ENCODE results near the gene PPFIBP2. TPM values are rescaled to one million over a fixed set of nuclear protein-coding genes. Genes with fewer than 3 reads are reported as not detected.

PPFIBP2 gene
- total RNA-seq, 1 donor from 2014 or later, result 1.6 TPM

DNA sequence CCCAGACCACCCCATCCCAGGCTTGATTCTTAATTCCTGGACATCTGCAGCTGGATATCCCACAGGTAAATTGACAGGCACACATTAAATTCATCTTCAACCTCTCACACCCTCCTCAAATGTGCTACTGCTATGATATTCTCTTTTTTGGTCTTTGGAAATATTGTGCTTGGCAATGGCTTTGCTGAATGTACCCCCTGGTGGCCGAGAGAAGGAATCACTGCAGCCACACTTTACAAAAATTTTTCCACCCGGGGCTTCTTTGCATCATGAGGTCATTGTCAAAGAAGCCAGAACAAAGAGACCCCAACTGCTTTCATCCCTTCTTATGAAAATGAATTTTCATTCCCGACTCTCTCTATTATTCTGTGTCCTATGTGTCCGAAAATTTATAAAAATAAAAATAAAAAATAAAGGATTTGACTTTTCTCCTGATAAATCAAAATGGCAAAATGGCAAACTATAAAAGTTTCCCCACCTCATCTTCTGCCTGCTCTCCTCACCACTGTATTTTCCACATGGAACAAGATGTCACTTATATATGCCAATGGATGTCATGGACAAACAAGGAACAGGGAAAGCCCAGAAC is 174.5 kb downstream of the PPFIBP2 start:
- Mint-ChIP-seq H3K27ac (no peak overlapping the region), H3K9me3 (no peaks in the 10 kb centered on the region), H3K4me1 (no peaks in the 10 kb centered on the region), H3K27me3 (peaks cover 24% of the 10 kb centered on the region), H3K36me3 (ENCODE audit: low read depth) (no peaks in the 10 kb centered on the region), H3K4me3 (no peak overlapping the region)
- peak; percentile 68 for DNase-seq
- intact Hi-C loops (cut with micrococcal nuclease), result loop anchor here (2.0 kb wide), 1 partner anchor 176 kb away; the partner anchor contains the start of gene PPFIBP2

DNA sequence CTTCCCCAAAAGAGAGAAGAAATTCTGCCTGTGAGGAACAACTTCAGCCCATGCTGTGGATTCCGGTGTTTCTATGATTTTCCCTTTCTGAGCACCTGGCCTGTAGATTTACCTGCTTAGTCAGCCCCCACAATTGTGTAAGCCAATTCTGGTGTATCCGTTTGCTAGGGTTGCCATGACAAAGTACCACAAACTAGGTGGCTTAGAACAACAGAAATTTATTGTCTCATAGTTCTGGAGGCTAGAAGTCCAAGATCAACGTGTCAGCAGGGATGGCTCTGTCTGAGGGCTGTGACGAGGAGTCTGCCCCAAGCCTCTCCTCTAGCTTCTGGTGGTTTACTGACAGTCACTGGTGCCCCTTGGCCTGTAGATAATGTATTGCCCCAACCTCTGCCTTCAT is 175.4 kb downstream of the PPFIBP2 start:
- Mint-ChIP-seq H3K4me1 (no peaks in the 10 kb centered on the region), H3K4me3 (no peak overlapping the region), H3K27ac (no peak overlapping the region), H3K36me3 (ENCODE audit: low read depth) (no peaks in the 10 kb centered on the region), H3K9me3 (no peaks in the 10 kb centered on the region), H3K27me3 (peaks cover 33% of the 10 kb centered on the region)
- no peak for DNase-seq
- intact Hi-C loops (cut with micrococcal nuclease), result loop anchor here (2.0 kb wide), 1 partner anchor 176 kb away; the partner anchor contains the start of gene PPFIBP2

DNA sequence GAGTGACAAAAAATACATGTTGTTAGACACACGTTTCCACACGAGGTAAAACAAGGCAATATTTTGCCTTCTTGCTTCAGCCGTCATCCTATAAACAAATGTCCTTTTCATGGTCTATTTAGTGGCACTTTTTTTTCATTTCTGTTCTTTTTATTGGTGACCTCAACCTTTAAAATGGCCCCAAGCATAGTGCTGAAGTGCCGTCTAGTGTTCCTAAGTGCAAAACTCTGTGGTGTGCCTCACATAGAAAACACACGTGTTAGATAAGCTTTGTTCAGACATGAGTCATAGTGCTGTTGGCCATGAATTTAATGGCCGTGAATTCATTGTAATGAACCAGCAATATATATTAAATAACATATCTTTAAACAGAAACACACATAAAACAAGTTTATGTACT is 176.8 kb downstream of the PPFIBP2 start:
- intact Hi-C loops (cut with micrococcal nuclease), result loop anchor here (5.0 to 10.0 kb wide), 3 partner anchors 118 to 876 kb away; no protein-coding TSS in a partner anchor
- H3K4me1 Mint-ChIP-seq, result no peaks in the 10 kb centered on the region
- H3K27me3 Mint-ChIP-seq, result peaks cover 32% of the 10 kb centered on the region
- DNase-seq, result no peak
- no peak overlapping the region for H3K4me3 Mint-ChIP-seq
- no peaks in the 10 kb centered on the region for H3K36me3 Mint-ChIP-seq (ENCODE audit: low read depth)
- H3K9me3 Mint-ChIP-seq, result no peaks in the 10 kb centered on the region
- no peak overlapping the region for H3K27ac Mint-ChIP-seq

DNA sequence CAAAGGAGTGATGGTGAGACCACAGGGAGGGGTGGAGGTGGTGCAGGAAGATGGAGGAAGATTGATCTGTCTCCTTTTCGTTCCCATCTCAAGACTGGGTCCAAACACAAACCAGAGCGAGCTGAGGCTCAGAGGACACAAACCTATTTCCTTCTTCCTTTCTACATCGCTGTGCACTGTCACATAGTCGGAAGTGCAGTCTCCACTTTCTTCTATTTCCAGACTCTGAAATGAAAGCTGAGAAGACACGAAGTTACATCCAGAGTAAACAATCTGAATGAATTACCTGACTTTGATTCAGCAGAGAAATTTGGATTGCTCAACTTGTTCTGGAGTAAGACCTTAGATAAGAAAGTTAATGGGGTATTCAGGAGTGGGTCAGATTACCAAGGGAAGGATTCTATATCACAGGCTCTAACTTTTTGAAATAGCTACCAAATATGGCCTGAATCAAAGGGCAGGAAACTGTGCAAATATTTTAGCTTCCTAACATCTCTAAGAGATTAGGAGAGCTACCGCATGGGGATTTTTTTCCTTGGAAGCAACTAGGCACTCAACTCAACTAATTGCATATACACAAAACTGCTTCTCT is 178.1 kb downstream of the PPFIBP2 start:
- H3K36me3 Mint-ChIP-seq (ENCODE audit: low read depth), result no peaks in the 10 kb centered on the region
- DNase-seq, result no peak
- intact Hi-C loops (cut with micrococcal nuclease), result loop anchor here (2.0 to 10.0 kb wide), 4 partner anchors 120 to 877 kb away; no protein-coding TSS in a partner anchor
- peaks cover 31% of the 10 kb centered on the region for H3K27me3 Mint-ChIP-seq
- H3K9me3 Mint-ChIP-seq, result no peaks in the 10 kb centered on the region
- no peak overlapping the region for H3K4me3 Mint-ChIP-seq
- H3K4me1 Mint-ChIP-seq, result no peaks in the 10 kb centered on the region
- no peak overlapping the region for H3K27ac Mint-ChIP-seq

DNA sequence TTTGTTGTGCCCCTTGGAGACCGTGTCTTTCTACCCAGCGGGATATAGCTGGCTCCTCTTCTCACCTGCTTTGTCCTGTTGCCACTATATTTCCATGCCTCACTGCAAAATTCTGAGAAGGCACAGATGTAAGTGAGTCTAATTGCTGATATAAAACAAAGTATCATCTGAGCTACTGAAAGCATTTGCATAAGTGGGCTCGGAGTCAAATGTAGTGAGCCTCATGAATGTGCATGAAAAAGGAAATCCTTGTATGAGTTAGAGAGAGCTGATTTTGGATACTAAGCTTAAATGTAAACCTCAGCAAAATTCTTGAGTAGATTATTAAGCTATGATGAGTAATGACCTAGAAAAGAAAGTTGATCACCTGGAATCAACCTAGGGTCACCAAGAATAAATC is 178.6 kb downstream of the PPFIBP2 start:
- Mint-ChIP-seq H3K9me3 (no peaks in the 10 kb centered on the region), H3K27ac (no peak overlapping the region), H3K27me3 (peaks cover 31% of the 10 kb centered on the region), H3K36me3 (ENCODE audit: low read depth) (no peaks in the 10 kb centered on the region), H3K4me1 (no peaks in the 10 kb centered on the region), H3K4me3 (no peak overlapping the region)
- intact Hi-C loops (cut with micrococcal nuclease), result loop anchor here (2.0 to 10.0 kb wide), 4 partner anchors 120 to 878 kb away; no protein-coding TSS in a partner anchor
- no peak for DNase-seq

DNA sequence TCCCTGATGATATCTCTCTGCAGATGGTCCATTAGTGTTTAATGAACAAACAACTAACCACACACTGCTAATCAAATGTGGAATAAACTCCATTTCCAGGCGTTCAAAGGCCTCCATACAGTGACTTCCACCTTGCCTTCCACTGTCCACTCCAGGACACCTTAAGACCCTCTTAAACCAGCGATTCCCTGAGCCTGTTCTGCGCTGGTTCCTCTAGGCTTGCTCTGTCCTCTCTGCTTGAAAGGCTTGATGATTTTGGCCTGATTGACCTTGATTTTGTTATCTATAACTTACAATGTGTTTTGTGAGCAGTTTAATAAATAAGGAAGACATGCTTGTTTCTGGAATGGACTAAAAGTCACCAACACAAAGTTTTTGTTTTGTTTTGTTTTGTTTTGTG is 180.4 kb downstream of the PPFIBP2 start:
- no peaks in the 10 kb centered on the region for H3K9me3 Mint-ChIP-seq
- H3K36me3 Mint-ChIP-seq (ENCODE audit: low read depth), result no peaks in the 10 kb centered on the region
- no peak overlapping the region for H3K27ac Mint-ChIP-seq
- H3K27me3 Mint-ChIP-seq, result peaks cover 24% of the 10 kb centered on the region
- intact Hi-C loops (cut with micrococcal nuclease), result loop anchor here (2.0 to 10.0 kb wide), 4 partner anchors 122 to 879 kb away; no protein-coding TSS in a partner anchor
- H3K4me1 Mint-ChIP-seq, result no peaks in the 10 kb centered on the region
- DNase-seq, result no peak
- H3K4me3 Mint-ChIP-seq, result no peak overlapping the region

DNA sequence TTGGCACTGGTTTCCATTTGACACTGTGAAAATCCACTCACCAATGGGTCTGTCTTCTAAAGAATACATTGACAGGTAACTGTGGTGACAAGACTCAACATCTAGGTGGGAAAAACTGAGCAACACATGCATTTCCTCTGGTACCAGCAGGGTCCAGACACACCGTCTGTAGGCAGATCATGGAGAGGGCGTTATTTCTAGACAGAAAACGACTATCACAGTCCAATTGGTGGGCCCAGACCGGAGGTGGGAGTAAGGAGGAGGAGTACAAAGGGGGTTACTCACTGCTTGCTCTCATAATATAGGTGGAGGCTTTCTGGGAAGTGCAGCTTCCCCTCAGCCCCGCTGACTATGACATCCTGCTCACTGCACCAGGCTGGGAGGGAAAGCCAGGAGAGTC is 182.6 kb downstream of the PPFIBP2 start:
- Mint-ChIP-seq H3K36me3 (ENCODE audit: low read depth) (no peaks in the 10 kb centered on the region), H3K27ac (peak overlapping the region; percentile 1), H3K9me3 (no peaks in the 10 kb centered on the region), H3K27me3 (peaks cover 27% of the 10 kb centered on the region), H3K4me3 (no peak overlapping the region), H3K4me1 (no peaks in the 10 kb centered on the region)
- DNase-seq, result no peak
- intact Hi-C loops (cut with micrococcal nuclease), result loop anchor here (10.0 kb wide), 2 partner anchors 342 to 882 kb away; no protein-coding TSS in a partner anchor

Other genes with a start within 250 kb of the PPFIBP2 start
- not detected in 2 replicates for gene OLFML1, start 28.5 kb upstream of the PPFIBP2 start, total RNA-seq
- gene CYB5R2, start 159.5 kb downstream of the PPFIBP2 start, total RNA-seq, result 3.4 and 3.6 TPM in 2 replicates
- gene OVCH2, start 192.5 kb downstream of the PPFIBP2 start, total RNA-seq, result not detected in 2 replicates